Hepatocyte (in vitro differentiated cells): ENCODE data around the gene HEXA.

Experiments
- EZH2 ChIP-seq: fragments of 200-600 bp; sonication (generic); IDR thresholded peaks from 2 replicates; pipeline ENCODE4 v1.6.1; 2016; ENCODE audit warnings: antibody characterized with exemption, mild to moderate bottlenecking, borderline replicate concordance
- EZH2phosphoT487 ChIP-seq: fragments of 200-600 bp; sonication (generic); IDR thresholded peaks from one replicate; pipeline ENCODE4 v1.6.1; 2018; ENCODE audit warnings: antibody characterized with exemption, mild to moderate bottlenecking, low read depth, moderate library complexity; ENCODE audit not compliant: unreplicated experiment, severe bottlenecking
- TF ChIP-seq, protein P1 (sequence below): fragments of 200-600 bp; sonication (generic); IDR thresholded peaks from 2 replicates; pipeline ENCODE4 v1.5.1; 2016; ENCODE audit warnings: antibody characterized with exemption, mild to moderate bottlenecking; ENCODE audit not compliant: poor library complexity

GRCh38 chr15:72380743-72381142, 4.9 kb upstream of the HEXA start:
- TF ChIP-seq, protein P1, sequence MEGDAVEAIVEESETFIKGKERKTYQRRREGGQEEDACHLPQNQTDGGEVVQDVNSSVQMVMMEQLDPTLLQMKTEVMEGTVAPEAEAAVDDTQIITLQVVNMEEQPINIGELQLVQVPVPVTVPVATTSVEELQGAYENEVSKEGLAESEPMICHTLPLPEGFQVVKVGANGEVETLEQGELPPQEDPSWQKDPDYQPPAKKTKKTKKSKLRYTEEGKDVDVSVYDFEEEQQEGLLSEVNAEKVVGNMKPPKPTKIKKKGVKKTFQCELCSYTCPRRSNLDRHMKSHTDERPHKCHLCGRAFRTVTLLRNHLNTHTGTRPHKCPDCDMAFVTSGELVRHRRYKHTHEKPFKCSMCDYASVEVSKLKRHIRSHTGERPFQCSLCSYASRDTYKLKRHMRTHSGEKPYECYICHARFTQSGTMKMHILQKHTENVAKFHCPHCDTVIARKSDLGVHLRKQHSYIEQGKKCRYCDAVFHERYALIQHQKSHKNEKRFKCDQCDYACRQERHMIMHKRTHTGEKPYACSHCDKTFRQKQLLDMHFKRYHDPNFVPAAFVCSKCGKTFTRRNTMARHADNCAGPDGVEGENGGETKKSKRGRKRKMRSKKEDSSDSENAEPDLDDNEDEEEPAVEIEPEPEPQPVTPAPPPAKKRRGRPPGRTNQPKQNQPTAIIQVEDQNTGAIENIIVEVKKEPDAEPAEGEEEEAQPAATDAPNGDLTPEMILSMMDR, result no peak
- no peak for TF ChIP-seq EZH2
- TF ChIP-seq EZH2phosphoT487, result no peak
